LNCaP clone FGC (cell line): ENCODE results near the gene TADA2B.
"Not testable (repeated sequence)": the region's sequence is repeated elsewhere in the genome, so short reads cannot be mapped to it uniquely, and the experiment has no call there.

Experiments
- DNase-seq: peaks from one replicate; pipeline ENCODE4 v3.0.0-alpha.2; 2011; ENCODE audit warnings: low read depth
- H3K4me3 ChIP-seq: 2 replicates; pipeline ENCODE4 v1.5.1; 2011; ENCODE audit warnings: mild to moderate bottlenecking, low read depth, low read length, control low read depth
- CTCF ChIP-seq: IDR thresholded peaks from 2 replicates; pipeline ENCODE4 v1.5.1; 2012; ENCODE audit warnings: mild to moderate bottlenecking; ENCODE audit not compliant: control insufficient read depth, insufficient read depth; ENCODE audit errors: extremely low read depth

The TADA2B gene

GRCh38 chr4:7096236-7096635 lies 53.1 kb downstream of the TADA2B start:
- no peak overlapping the region for H3K4me3 ChIP-seq
- TF ChIP-seq CTCF, result no peak
- no peak for DNase-seq

- H3K4me3 ChIP-seq, result peak overlapping the region; percentile 73
- DNase-seq, result no peak
- peak; percentile 75 for TF ChIP-seq CTCF
Measured at GRCh38 chr4:7101692-7102515, 58.7 kb downstream of the TADA2B start.

GRCh38 chr4:7102516-7102909 lies 59.3 kb downstream of the TADA2B start:
- peak overlapping the region; percentile 73 for H3K4me3 ChIP-seq
- not testable (repeated sequence) for DNase-seq

GRCh38 chr4:7103031-7103606 lies 59.9 kb downstream of the TADA2B start:
- peak overlapping the region; percentile 73 for H3K4me3 ChIP-seq
- peak; percentile 25; the same call in 1 of the 2 replicates for TF ChIP-seq CTCF
- DNase-seq, result peak; percentile 56

- H3K4me3 ChIP-seq, result peak overlapping the region; percentile 5; the same call in 1 of the 2 replicates
- no peak for TF ChIP-seq CTCF
- DNase-seq, result no peak
Measured at GRCh38 chr4:7103607-7104365, 60.6 kb downstream of the TADA2B start.

GRCh38 chr4:7104366-7105031 lies 61.3 kb downstream of the TADA2B start:
- H3K4me3 ChIP-seq, result no peak overlapping the region
- TF ChIP-seq CTCF, result no peak
- DNase-seq, result no peak

GRCh38 chr4:7105276-7105675 lies 62.1 kb downstream of the TADA2B start:
- DNase-seq, result no peak
- H3K4me3 ChIP-seq, result no peak overlapping the region
- TF ChIP-seq CTCF, result no peak
